Measurements from ENCODE around the gene SEMA4G. TPM values are rescaled to one million over a fixed set of nuclear protein-coding genes. Genes with fewer than 3 reads are reported as not detected.

The SEMA4G gene
- total and polyA plus RNA-seq, 4 donors = 1.2 to 7.4 (median 2.8) TPM

DNA sequence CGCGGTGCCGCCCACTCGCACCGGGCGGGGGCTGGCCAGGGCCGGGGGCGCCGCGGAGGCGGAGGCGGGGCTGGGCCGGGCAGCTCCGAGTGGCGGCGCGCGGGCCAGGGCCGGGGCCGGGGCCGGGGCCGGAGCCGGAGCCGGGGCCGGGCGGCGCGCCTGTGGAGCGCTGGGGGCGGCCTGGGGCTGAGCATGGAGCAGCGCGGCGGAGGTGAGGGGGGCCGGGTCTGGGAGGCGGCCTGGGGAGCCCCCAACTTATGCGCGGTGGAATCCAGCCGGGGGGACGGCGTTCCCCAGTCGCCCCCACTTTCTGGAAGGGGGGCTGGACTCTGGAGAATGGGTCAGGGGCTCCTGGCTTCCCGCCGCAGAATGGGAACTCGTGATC lies 30.4 kb downstream of the SEMA4G start, which contains the start of gene LZTS2:
TSS of gene LZTS2 (plus strand) at position 67 of the 385 bp plus-strand sequence. CDS start 2,731 bp downstream, outside the sequence.
- Histone ChIP-seq H3K36me3 (ENCODE audit: control insufficient read depth in 4 of 4, insufficient read depth in 4 of 4, low read length in 4 of 4) (peaks cover 0 to 27% (median 14%) of the 10 kb centered on the region in 4 donors), H3K4me1 (ENCODE audit: control insufficient read depth in 5 of 5, insufficient read depth in 5 of 5, low read length in 5 of 5) (peaks cover 6 to 57% (median 26%) of the 10 kb centered on the region in 5 donors), H3K9me3 (ENCODE audit: control insufficient read depth in 4 of 4, insufficient read depth in 3 of 4, low read length in 3 of 4) (no peaks in the 10 kb centered on the region), H3K27me3 (ENCODE audit: control insufficient read depth in 3 of 3, insufficient read depth in 3 of 3, low read length in 2 of 3) (no peaks in the 10 kb centered on the region), H3K4me3 (peak within 1 kb of the TSS; percentile 69), H3K27ac (ENCODE audit: low read depth in 1 of 2, low read length in 1 of 2) (peak within 1 kb of the TSS; percentile 99 to 100), H3K9ac (ENCODE audit: insufficient read depth in 1 of 2, low read length in 2 of 2) (peak within 1 kb of the TSS; percentile 91 to 93)
- DNase-seq = no peak
- TF ChIP-seq, protein P1, sequence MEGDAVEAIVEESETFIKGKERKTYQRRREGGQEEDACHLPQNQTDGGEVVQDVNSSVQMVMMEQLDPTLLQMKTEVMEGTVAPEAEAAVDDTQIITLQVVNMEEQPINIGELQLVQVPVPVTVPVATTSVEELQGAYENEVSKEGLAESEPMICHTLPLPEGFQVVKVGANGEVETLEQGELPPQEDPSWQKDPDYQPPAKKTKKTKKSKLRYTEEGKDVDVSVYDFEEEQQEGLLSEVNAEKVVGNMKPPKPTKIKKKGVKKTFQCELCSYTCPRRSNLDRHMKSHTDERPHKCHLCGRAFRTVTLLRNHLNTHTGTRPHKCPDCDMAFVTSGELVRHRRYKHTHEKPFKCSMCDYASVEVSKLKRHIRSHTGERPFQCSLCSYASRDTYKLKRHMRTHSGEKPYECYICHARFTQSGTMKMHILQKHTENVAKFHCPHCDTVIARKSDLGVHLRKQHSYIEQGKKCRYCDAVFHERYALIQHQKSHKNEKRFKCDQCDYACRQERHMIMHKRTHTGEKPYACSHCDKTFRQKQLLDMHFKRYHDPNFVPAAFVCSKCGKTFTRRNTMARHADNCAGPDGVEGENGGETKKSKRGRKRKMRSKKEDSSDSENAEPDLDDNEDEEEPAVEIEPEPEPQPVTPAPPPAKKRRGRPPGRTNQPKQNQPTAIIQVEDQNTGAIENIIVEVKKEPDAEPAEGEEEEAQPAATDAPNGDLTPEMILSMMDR (IDR thresholded peaks at IDR 0.05; ENCODE audit: control extremely low read depth, extremely low read depth) = no peak
- no peak for ATAC-seq (ENCODE audit: insufficient read depth, low FRiP score)
- WGBS, 2 donors = 1 to 2% methylated on average over 23 to 44 of the region's 44 CpGs

DNA sequence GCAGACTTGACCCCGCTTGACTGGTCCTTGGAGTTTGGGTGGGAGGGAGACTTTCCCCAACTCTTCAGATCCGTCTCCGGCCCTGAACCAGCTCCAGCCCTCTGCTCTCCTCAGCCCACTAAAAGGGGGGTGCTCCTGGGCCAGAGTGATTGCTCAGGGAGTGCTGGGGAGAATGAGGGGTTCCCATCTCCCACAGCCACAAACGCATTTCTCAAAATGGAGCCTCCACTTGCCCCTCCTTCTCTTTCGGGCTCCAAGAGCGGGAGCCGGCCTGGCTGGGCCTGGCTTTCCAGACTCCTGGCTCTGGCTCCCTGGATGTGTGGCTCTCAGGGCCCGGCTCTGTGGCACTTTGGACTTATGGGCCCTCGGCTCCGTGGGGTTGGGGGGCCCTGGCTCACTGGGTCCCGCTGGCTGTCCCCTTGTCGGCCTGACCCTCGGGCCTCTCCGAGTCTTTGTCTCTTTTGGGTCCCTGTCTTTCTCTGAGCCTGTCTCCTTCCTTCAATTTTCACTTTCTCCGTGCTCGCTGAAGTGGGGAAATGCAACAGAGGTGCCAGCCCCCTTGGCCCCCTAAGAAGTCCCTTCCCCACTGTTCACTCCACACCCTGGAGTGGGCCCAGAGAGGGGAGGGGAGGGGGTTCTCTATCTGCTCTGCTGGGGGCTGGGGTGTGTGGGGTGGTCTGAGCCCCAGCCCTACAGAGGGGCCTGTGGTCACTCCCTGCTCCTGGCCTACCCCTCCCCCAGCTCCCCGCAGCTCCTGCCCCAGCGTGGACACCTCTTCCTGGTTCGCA lies 31.0 kb downstream of the SEMA4G start:
- Histone ChIP-seq H3K36me3 (ENCODE audit: control insufficient read depth in 4 of 4, insufficient read depth in 4 of 4, low read length in 4 of 4) (peaks cover 0 to 32% (median 17%) of the 10 kb centered on the region in 4 donors), H3K9me3 (ENCODE audit: control insufficient read depth in 4 of 4, insufficient read depth in 3 of 4, low read length in 3 of 4) (no peaks in the 10 kb centered on the region), H3K4me1 (ENCODE audit: control insufficient read depth in 5 of 5, insufficient read depth in 5 of 5, low read length in 5 of 5) (peaks cover 6 to 51% (median 26%) of the 10 kb centered on the region in 5 donors), H3K27ac (ENCODE audit: low read depth in 1 of 2, low read length in 1 of 2) (peak overlapping the region; percentile 93 to 100), H3K4me3 (peak overlapping the region; percentile 69), H3K27me3 (ENCODE audit: control insufficient read depth in 3 of 3, insufficient read depth in 3 of 3, low read length in 2 of 3) (no peaks in the 10 kb centered on the region), H3K9ac (ENCODE audit: insufficient read depth in 1 of 2, low read length in 2 of 2) (peak overlapping the region; percentile 80 to 90)
- DNase-seq (peak; percentile 47 to 71 (median 53)), ATAC-seq (ENCODE audit: insufficient read depth, low FRiP score) (no peak)
- WGBS, 2 donors = 3 to 11% methylated on average over 19 of the region's 19 CpGs
- TF ChIP-seq, protein P1 (IDR thresholded peaks at IDR 0.05; ENCODE audit: control extremely low read depth, extremely low read depth) = no peak

DNA sequence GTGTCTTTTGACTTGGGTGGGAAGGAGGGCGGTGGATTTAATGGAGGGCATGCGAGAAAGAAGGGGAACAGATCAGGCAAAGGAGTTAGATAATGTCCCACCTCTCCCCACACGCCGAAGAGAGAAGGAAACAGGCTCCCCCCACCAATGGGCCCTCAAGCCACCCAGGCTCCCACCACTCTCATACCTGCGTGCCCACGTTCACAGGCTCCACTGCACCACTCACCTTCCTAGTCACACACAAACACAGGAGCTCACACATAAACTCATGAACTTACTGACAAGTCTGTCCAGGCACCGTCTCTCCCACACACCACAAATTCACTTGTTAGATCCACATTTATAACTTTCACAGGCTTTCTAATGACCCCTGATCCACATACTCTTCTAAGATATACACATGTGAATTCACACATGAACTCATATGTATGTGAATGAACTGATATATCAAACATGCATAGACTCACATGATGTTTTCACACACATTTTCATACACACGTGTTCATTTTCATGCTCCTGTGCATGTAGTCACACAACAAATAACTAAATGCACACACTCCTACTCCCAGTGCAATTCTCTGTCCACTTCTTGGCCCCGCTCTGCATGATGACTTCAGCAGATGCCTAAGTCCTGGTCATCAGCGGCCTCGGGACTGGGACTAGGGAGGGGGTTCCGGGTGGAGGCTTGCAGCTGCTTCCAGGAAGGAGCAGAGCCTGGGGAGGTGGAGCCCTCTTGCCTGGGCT lies 31.8 kb downstream of the SEMA4G start:
- peak overlapping the region; percentile 69 for H3K4me3 ChIP-seq
- H3K9ac ChIP-seq (ENCODE audit: insufficient read depth in 1 of 2, low read length in 2 of 2) = peak overlapping the region; percentile 80 to 90
- TF ChIP-seq, protein P1 (IDR thresholded peaks at IDR 0.05; ENCODE audit: control extremely low read depth, extremely low read depth) = no peak
- peaks cover 6 to 51% (median 28%) of the 10 kb centered on the region in 5 donors for H3K4me1 ChIP-seq (ENCODE audit: control insufficient read depth in 5 of 5, insufficient read depth in 5 of 5, low read length in 5 of 5)
- DNase-seq = peak; percentile 92 to 95 (median 94)
- H3K9me3 ChIP-seq (ENCODE audit: control insufficient read depth in 4 of 4, insufficient read depth in 3 of 4, low read length in 3 of 4) = no peaks in the 10 kb centered on the region
- WGBS, 2 donors = 24 to 27% methylated on average over 12 of the region's 12 CpGs
- H3K27ac ChIP-seq (ENCODE audit: low read depth in 1 of 2, low read length in 1 of 2) = peak overlapping the region; percentile 93 to 100
- no peaks in the 10 kb centered on the region for H3K27me3 ChIP-seq (ENCODE audit: control insufficient read depth in 3 of 3, insufficient read depth in 3 of 3, low read length in 2 of 3)
- peaks cover 0 to 40% (median 23%) of the 10 kb centered on the region in 4 donors for H3K36me3 ChIP-seq (ENCODE audit: control insufficient read depth in 4 of 4, insufficient read depth in 4 of 4, low read length in 4 of 4)
- ATAC-seq (ENCODE audit: insufficient read depth, low FRiP score) = peak; percentile 9
